ENCODE measurements around the gene IDH2. TPM values are rescaled to one million over a fixed set of nuclear protein-coding genes. Genes with fewer than 3 reads are reported as not detected.
A peak's percentile ranks its signal among the peaks of the same experiment; 100 is the strongest.

The IDH2 gene
- total RNA-seq, 1 donor from 2014 or later: 933 TPM

GRCh38 chr15:90099868-90100831 is 2.1 kb downstream of the IDH2 start:
- intact Hi-C loops (cut with micrococcal nuclease): no loop called here
- H3K36me3 ChIP-seq: no peaks in the 10 kb centered on the region
- H3K9me3 ChIP-seq (replicated peaks): no peaks in the 10 kb centered on the region
- peak overlapping the region; percentile 99 for H3K4me3 ChIP-seq
- no peaks in the 10 kb centered on the region for H3K27me3 ChIP-seq (ENCODE audit: low read depth)
- TF ChIP-seq CTCF (IDR thresholded peaks at IDR 0.05; ENCODE audit: borderline replicate concordance): no peak
- peak overlapping the region; percentile 98 for H3K27ac ChIP-seq (replicated peaks)
- H3K4me1 ChIP-seq: peaks cover 88% of the 10 kb centered on the region
- DNase-seq: no peak

- Histone ChIP-seq H3K36me3 (no peaks in the 10 kb centered on the region), H3K4me3 (peak overlapping the region; percentile 99), H3K27me3 (ENCODE audit: low read depth) (no peaks in the 10 kb centered on the region), H3K27ac (replicated peaks) (peak overlapping the region; percentile 98), H3K4me1 (peaks cover 88% of the 10 kb centered on the region), H3K9me3 (replicated peaks) (no peaks in the 10 kb centered on the region)
- no peak for DNase-seq
- intact Hi-C loops (cut with micrococcal nuclease): no loop called here
- TF ChIP-seq CTCF (IDR thresholded peaks at IDR 0.05; ENCODE audit: borderline replicate concordance): no peak
Observed at GRCh38 chr15:90099072-90099867, 3.0 kb downstream of the IDH2 start.

GRCh38 chr15:90097475-90097874 is 4.8 kb downstream of the IDH2 start:
- no peaks in the 10 kb centered on the region for H3K9me3 ChIP-seq (replicated peaks)
- no peak for DNase-seq
- TF ChIP-seq CTCF (IDR thresholded peaks at IDR 0.05; ENCODE audit: borderline replicate concordance): no peak
- intact Hi-C loops (cut with micrococcal nuclease): no loop called here
- H3K4me1 ChIP-seq: peaks cover 87% of the 10 kb centered on the region
- peak overlapping the region; percentile 13 for H3K4me3 ChIP-seq
- H3K27ac ChIP-seq (replicated peaks): peak overlapping the region; percentile 98
- no peaks in the 10 kb centered on the region for H3K36me3 ChIP-seq
- H3K27me3 ChIP-seq (ENCODE audit: low read depth): no peaks in the 10 kb centered on the region

- Histone ChIP-seq H3K4me3 (no peak overlapping the region), H3K27me3 (ENCODE audit: low read depth) (no peaks in the 10 kb centered on the region), H3K9me3 (replicated peaks) (no peaks in the 10 kb centered on the region), H3K27ac (replicated peaks) (peak overlapping the region; percentile 76), H3K36me3 (peaks cover 6% of the 10 kb centered on the region), H3K4me1 (peaks cover 84% of the 10 kb centered on the region)
- intact Hi-C loops (cut with micrococcal nuclease): no loop called here
- TF ChIP-seq CTCF (IDR thresholded peaks at IDR 0.05; ENCODE audit: borderline replicate concordance): no peak
- DNase-seq: no peak
Observed at GRCh38 chr15:90095521-90095959, 6.7 kb downstream of the IDH2 start.

GRCh38 chr15:90091156-90091931 is 10.9 kb downstream of the IDH2 start:
- no peak overlapping the region for H3K4me3 ChIP-seq
- peaks cover 46% of the 10 kb centered on the region for H3K36me3 ChIP-seq
- no peak overlapping the region for H3K27ac ChIP-seq (replicated peaks)
- H3K4me1 ChIP-seq: peaks cover 44% of the 10 kb centered on the region
- intact Hi-C loops (cut with micrococcal nuclease): no loop called here
- TF ChIP-seq CTCF (IDR thresholded peaks at IDR 0.05; ENCODE audit: borderline replicate concordance): no peak
- no peaks in the 10 kb centered on the region for H3K27me3 ChIP-seq (ENCODE audit: low read depth)
- no peak for DNase-seq
- H3K9me3 ChIP-seq (replicated peaks): no peaks in the 10 kb centered on the region

Data from left ventricle myocardium inferior (tissue), 1 donor.